Right lobe of liver (tissue), 6 donors: Measurements from ENCODE around the gene HBS1L. TPM values are rescaled to one million over a fixed set of nuclear protein-coding genes. Genes with fewer than 3 reads are reported as not detected.

Experiments used
- ATAC-seq, 4 donors: fragments of 200-7000 bp; cut with Tn5 transposase; one replicate each; pipeline ENCODE4 v1.9.1; 2020; ENCODE audit warnings: mild to moderate bottlenecking in 4 of 4, moderate library complexity in 4 of 4
- DNase-seq, 3 donors: peaks; one replicate each; pipeline ENCODE4 v3.0.0-alpha.2; 2020
- H3K27ac ChIP-seq, 3 donors: fragments of 200-600 bp; one replicate each; pipeline ENCODE4 v1.8.0; 2022
- H3K27me3 ChIP-seq, 2 donors: fragments of 200-600 bp; one replicate each; pipeline ENCODE4 v1.8.0; 2022
- H3K36me3 ChIP-seq, 4 donors: fragments of 200-600 bp; sonication (generic) in 1 of 4; one replicate each; pipeline versions ENCODE4 v1.5.1 to v1.8.0; 2017 to 2022; ENCODE audit warnings: control low read depth in 1 of 4
- H3K4me1 ChIP-seq, 4 donors: fragments of 200-600 bp; sonication (generic) in 1 of 4; one replicate each; pipeline versions ENCODE4 v1.5.1 to v1.8.0; 2017 to 2022; ENCODE audit warnings: control low read depth in 1 of 4
- H3K4me3 ChIP-seq, 3 donors: fragments of 200-600 bp; one replicate each; pipeline ENCODE4 v1.8.0; 2022
- H3K9me3 ChIP-seq, 4 donors: fragments of 200-600 bp; sonication (generic) in 1 of 4; one replicate each; pipeline versions ENCODE4 v1.5.1 to v1.8.0; 2017 to 2022; ENCODE audit warnings: control low read depth in 1 of 4
- POLR2A ChIP-seq: fragments of 450-650 bp; IDR thresholded peaks from one replicate; pipeline ENCODE4 v1.6.1; 2017; ENCODE audit warnings: antibody characterized with exemption, mild to moderate bottlenecking
- WGBS: methylation state at CpG from one replicate; pipeline ENCODE4 v1.1.6; 2018; ENCODE audit warnings: low coverage, low lambda C conversion rate; ENCODE audit not compliant: insufficient coverage; ENCODE audit errors: missing lambda C conversion rate; 5-methylcytosine and 5-hydroxymethylcytosine counted together
- intact Hi-C, 2 donors: fragments of 100-400 bp; cut with DNase I; formaldehyde crosslinking; loops; one replicate each; pipeline versions ENCODE4 v1.11.2 to v1.14.1; 2022
- long read RNA-seq: library from polyadenylated mRNA; unstranded; transcript quantifications from one replicate; pipeline ENCODE4 v2.0.0, GENCODE V29; 2019
- total RNA-seq, 6 experiments: library from RNA; depleted of rRNA in 2 of 6; stranded (reverse); fragments of >200 nt in 2 of 6; fragmentation: NEBNext Ultra II Directional in 3 of 6; extraction: Animal tissue kit (Norgen Biotek cat#: 25700) in 3 of 6; gene quantifications; one replicate each; pipeline versions ENCODE4 v1.1.0 to v1.2.4, GENCODE V29; 2016 to 2023
- TF ChIP-seq, protein P1 (sequence below), 4 donors: fragments of 200-600 bp in 3 of 4; fragments of 450-650 bp in 1 of 4; IDR thresholded peaks; one replicate each; pipeline versions ENCODE4 v1.5.1 to v1.8.0; 2016 to 2022; ENCODE audit warnings: antibody characterized with exemption in 4 of 4, mild to moderate bottlenecking in 2 of 4
- donor health status: DM: no; HTN: yes; CAD: no.
- donor health status: DM: no; HTN: no; CAD: no.
- donor health status: DM: no; HTN: no; CAD: no.
- donor health status: DM: no; HTN: yes; CAD: no.
- donor health status: DM: no; HTN: yes; CAD: no.

The HBS1L gene
- total RNA-seq, result 10 to 100 TPM; 31.8 to 47.2 (median 37.1) TPM
- long read RNA-seq, full-length matches to known transcripts, result 8 of 16 reads
- long read RNA-seq, partial matches to known transcripts, result 7 of 16 reads
- long read RNA-seq, other reads (novel, unspliced or antisense), result 1 of 16 reads

DNA sequence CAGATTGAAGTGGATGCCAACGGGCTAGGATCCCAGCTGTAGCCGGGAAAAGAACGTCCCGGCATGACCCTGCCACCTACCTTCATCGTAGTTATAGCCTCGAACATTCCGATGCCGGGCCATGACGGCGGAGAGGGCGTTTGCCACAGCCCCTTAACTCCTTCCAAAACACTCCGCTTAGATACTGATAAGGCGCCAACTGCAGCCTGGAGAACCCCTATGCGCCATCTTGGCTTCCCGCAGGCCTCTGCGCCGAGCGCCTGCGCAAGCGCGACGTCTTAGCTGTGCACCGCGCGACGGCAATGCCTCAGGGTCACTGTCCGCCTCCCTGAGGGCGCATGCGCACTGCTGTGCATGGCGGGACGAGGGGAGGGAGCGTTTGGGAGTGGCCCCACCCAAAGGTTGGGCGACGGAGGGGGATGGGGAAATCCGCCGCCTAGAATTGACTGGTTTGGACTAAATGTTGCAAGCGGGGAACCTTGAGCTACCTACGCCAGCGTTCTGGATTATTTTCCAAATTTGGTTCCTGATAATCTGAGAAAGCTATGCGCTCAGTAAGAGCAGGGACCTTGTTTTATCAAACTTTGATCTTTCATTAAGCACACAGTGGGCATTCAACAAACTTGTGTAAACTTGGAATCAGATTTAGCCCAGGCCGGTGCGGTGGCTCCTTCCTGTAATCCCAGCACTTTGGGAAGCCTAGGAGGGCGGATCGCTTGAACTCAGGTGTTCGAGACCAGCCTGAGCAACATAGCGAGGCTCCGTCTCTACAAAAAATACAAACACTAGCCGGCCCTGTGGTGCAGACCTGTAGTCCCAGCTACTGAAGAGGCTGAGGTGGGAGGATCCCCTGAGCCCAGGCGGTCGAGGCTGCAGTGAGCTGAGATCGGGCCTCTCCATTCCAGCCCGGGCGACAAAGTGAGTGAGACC lies at the start of gene HBS1L:
HBS1L (minus strand) TSS at position 254 of the 930 bp plus-strand sequence; CDS start at position 123, 131 bp downstream.
- H3K27me3 ChIP-seq, result no peaks in the 10 kb centered on the region
- DNase-seq, result peak; percentile 98 to 99 (median 98)
- peak within 1 kb of the TSS; percentile 77 to 85 (median 82) for H3K4me3 ChIP-seq
- peaks cover 0 to 17% (median 4%) of the 10 kb centered on the region in 4 donors for H3K4me1 ChIP-seq
- H3K9me3 ChIP-seq, result no peaks in the 10 kb centered on the region
- intact Hi-C loops, result no loop called here
- WGBS, result 11% methylated on average over 49 of the region's 53 CpGs
- H3K36me3 ChIP-seq, result no peaks in the 10 kb centered on the region
- peak within 1 kb of the TSS; percentile 84 to 87 (median 85) for H3K27ac ChIP-seq
- peak; percentile 98 to 99 (median 98) for ATAC-seq
- peak; percentile 87 for TF ChIP-seq POLR2A
- TF ChIP-seq, protein P1, sequence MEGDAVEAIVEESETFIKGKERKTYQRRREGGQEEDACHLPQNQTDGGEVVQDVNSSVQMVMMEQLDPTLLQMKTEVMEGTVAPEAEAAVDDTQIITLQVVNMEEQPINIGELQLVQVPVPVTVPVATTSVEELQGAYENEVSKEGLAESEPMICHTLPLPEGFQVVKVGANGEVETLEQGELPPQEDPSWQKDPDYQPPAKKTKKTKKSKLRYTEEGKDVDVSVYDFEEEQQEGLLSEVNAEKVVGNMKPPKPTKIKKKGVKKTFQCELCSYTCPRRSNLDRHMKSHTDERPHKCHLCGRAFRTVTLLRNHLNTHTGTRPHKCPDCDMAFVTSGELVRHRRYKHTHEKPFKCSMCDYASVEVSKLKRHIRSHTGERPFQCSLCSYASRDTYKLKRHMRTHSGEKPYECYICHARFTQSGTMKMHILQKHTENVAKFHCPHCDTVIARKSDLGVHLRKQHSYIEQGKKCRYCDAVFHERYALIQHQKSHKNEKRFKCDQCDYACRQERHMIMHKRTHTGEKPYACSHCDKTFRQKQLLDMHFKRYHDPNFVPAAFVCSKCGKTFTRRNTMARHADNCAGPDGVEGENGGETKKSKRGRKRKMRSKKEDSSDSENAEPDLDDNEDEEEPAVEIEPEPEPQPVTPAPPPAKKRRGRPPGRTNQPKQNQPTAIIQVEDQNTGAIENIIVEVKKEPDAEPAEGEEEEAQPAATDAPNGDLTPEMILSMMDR (IDR thresholded peaks at IDR 0.05), result no peak

DNA sequence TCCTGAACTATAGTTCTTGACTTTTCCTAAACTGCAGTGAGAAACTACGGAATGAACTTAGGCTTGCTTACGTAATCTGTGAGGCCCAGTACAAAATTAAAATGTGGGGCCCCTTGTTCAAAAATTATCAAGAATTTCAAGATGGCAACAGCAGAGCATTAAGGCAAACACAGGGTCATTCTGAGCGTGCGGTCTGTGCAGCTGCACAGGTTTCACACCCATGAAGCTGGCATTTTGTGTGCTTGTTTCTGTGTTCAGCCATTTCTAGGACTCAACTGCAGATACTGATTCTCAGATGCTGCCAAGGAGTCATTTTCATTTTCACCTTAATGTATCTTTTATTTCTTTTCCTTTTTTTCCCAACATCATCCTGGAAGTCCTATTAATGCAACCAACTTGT lies 49.6 kb upstream of the HBS1L start:
- no peaks in the 10 kb centered on the region for H3K9me3 ChIP-seq
- no peaks in the 10 kb centered on the region for H3K27me3 ChIP-seq
- H3K4me3 ChIP-seq, result no peak overlapping the region
- ATAC-seq (no peak), DNase-seq (no peak)
- no peaks in the 10 kb centered on the region for H3K36me3 ChIP-seq
- intact Hi-C loops, result no loop called here
- H3K27ac ChIP-seq, result no peak overlapping the region
- 93% methylated on average over 4 of the region's 4 CpGs for WGBS
- no peaks in the 10 kb centered on the region for H3K4me1 ChIP-seq
- TF ChIP-seq, protein P1 (IDR thresholded peaks at IDR 0.05), result no peak
- TF ChIP-seq POLR2A, result no peak

DNA sequence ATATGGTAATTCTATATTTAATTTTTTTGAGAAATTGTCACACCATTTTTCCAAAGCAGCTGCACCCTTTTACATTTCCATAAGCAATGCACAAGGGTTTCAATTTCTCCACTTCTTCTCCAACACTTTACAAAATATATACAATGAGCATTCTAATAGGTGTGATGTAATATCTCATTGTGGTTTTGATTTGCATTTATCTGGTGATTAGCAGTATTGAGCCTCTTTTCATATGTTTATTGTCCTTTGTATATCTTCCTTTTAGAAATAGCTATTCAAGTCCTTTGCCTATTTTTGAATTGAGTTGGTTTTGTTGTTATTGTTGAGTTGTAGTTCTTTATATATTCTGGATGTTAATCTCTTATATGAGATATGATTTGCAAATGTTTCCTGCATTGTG lies 47.6 kb upstream of the HBS1L start:
- Histone ChIP-seq H3K9me3 (no peaks in the 10 kb centered on the region), H3K4me3 (no peak overlapping the region), H3K4me1 (no peaks in the 10 kb centered on the region), H3K27me3 (no peaks in the 10 kb centered on the region), H3K36me3 (no peaks in the 10 kb centered on the region), H3K27ac (no peak overlapping the region)
- no peak for DNase-seq
- intact Hi-C loops, result no loop called here
- no peak for ATAC-seq
- TF ChIP-seq POLR2A, result no peak
- TF ChIP-seq, protein P1 (IDR thresholded peaks at IDR 0.05), result no peak

DNA sequence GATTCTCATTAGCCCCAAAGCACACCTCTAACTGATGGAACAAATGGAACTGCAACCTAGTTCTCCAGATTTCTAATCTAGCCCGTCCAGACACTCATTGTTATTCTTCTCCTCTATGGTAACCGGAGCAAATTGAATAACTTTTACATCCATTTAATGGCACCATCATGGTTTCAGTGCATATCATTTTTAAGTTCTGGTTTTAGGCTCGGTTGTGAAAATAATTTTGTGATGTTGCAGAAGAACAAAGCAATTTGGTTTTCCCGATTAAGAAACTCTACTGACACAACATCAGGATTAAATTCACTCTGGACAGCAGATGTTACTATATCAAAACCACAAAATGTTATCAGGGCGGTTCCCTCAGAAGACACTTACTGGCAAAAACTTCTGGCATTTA lies 42.5 kb upstream of the HBS1L start:
- DNase-seq (no peak), ATAC-seq (no peak)
- 62% methylated on average over 5 of the region's 5 CpGs for WGBS
- no peak overlapping the region for H3K27ac ChIP-seq
- TF ChIP-seq, protein P1 (IDR thresholded peaks at IDR 0.05), result no peak
- no peak for TF ChIP-seq POLR2A
- H3K4me3 ChIP-seq, result no peak overlapping the region
- no peaks in the 10 kb centered on the region for H3K9me3 ChIP-seq
- no peaks in the 10 kb centered on the region for H3K36me3 ChIP-seq
- H3K27me3 ChIP-seq, result no peaks in the 10 kb centered on the region
- intact Hi-C loops, result no loop called here
- H3K4me1 ChIP-seq, result peaks cover 0 to 5% (median 0%) of the 10 kb centered on the region in 4 donors
